D721Med (cell line): ENCODE measurements around the gene HSDL2.
"Not testable (repeated sequence)": the region's sequence is repeated elsewhere in the genome, so short reads cannot be mapped to it uniquely, and the experiment has no call there.

Experiments
- DNase-seq: peaks from one replicate; pipeline ENCODE4 v3.0.0; 2011; ENCODE audit warnings: low spot score; ENCODE audit not compliant: insufficient read length
- FAIRE-seq: peaks from 2 replicates; lab custom pipeline; 2011; peaks lifted over from hg19 to GRCh38; lab: Jason Lieb, UNC
- CTCF ChIP-seq: IDR thresholded peaks from 2 replicates; pipeline ENCODE4 v1.5.1; 2012; ENCODE audit warnings: mild to moderate bottlenecking, control low read depth; ENCODE audit not compliant: insufficient read depth; ENCODE audit errors: missing control alignments

The HSDL2 gene

GRCh38 chr9:112401175-112401815 is 21.4 kb downstream of the HSDL2 start:
- no peak for FAIRE-seq
- DNase-seq = no peak
- no peak for TF ChIP-seq CTCF

GRCh38 chr9:112403614-112404201 is 23.8 kb downstream of the HSDL2 start:
- DNase-seq = no peak
- TF ChIP-seq CTCF = no peak
- FAIRE-seq = no peak

- FAIRE-seq (no peak), DNase-seq (no peak)
- TF ChIP-seq CTCF = no peak
These were observed 24.6 kb downstream of the HSDL2 start for GRCh38 chr9:112404508-112404932.

GRCh38 chr9:112408275-112408674 is 28.4 kb downstream of the HSDL2 start:
- FAIRE-seq = no peak
- no peak for DNase-seq

GRCh38 chr9:112408819-112409218 is 28.9 kb downstream of the HSDL2 start:
- TF ChIP-seq CTCF = no peak
- no peak for FAIRE-seq
- DNase-seq = no peak

More at GRCh38 chr9:112408275-112408674, 28.4 kb downstream of the HSDL2 start:
- TF ChIP-seq CTCF = no peak

- FAIRE-seq (no peak), DNase-seq (no peak)
- TF ChIP-seq CTCF = no peak
These were observed 29.9 kb downstream of the HSDL2 start for GRCh38 chr9:112409758-112410157.

GRCh38 chr9:112411626-112412027 is 31.7 kb downstream of the HSDL2 start:
- TF ChIP-seq CTCF = no peak
- FAIRE-seq = no peak
- DNase-seq = no peak

GRCh38 chr9:112413728-112414127 is 33.8 kb downstream of the HSDL2 start:
- not testable (repeated sequence) for FAIRE-seq, DNase-seq
